Measurements from ENCODE around the gene ANTKMT. TPM values are rescaled to one million over a fixed set of nuclear protein-coding genes. Genes with fewer than 3 reads are reported as not detected.

Gene ANTKMT
- total and polyA plus RNA-seq, 4 donors = 14.0 to 29.7 (median 19.7) TPM

DNA sequence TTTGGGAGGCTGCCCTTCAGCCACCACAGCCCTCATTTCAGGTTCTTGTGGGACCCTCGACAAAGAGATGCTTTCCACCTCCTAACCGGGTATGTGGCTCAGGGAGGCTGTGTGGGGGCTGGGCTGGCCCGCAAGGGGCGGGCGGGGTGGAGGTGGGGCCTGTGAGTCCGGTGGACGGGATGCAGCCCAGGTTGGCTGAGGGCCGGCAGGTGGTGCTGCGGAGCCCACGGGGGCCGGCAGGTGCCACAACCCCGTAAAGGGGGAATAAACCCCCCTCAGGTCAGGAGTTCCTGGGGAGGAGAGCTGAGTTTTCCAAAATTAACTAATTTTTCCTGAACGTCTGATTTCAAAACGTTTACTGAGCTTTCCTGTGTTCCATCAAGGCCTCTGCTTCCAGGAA, 24.8 kb downstream of the ANTKMT start:
- Histone ChIP-seq H3K27me3 (ENCODE audit: control insufficient read depth in 4 of 4, insufficient read depth in 4 of 4, low read length in 3 of 4) (no peaks in the 10 kb centered on the region), H3K9me3 (ENCODE audit: control insufficient read depth in 4 of 4, low read length in 3 of 4) (no peaks in the 10 kb centered on the region), H3K27ac (ENCODE audit: low read depth in 1 of 2, low read length in 2 of 2) (no peak overlapping the region), H3K4me3 (ENCODE audit: low read depth in 1 of 3, low read length in 3 of 3) (no peak overlapping the region), H3K36me3 (ENCODE audit: control insufficient read depth in 4 of 4, insufficient read depth in 3 of 4, low read depth in 1 of 4, low read length in 3 of 4) (no peaks in the 10 kb centered on the region), H3K4me1 (ENCODE audit: control insufficient read depth in 4 of 4, insufficient read depth in 4 of 4, low read length in 3 of 4) (peaks cover 4 to 5% (median 5%) of the 10 kb centered on the region in 4 donors), H3K9ac (ENCODE audit: low read depth in 1 of 2, low read length in 2 of 2) (no peak overlapping the region)
- TF ChIP-seq, protein P1, sequence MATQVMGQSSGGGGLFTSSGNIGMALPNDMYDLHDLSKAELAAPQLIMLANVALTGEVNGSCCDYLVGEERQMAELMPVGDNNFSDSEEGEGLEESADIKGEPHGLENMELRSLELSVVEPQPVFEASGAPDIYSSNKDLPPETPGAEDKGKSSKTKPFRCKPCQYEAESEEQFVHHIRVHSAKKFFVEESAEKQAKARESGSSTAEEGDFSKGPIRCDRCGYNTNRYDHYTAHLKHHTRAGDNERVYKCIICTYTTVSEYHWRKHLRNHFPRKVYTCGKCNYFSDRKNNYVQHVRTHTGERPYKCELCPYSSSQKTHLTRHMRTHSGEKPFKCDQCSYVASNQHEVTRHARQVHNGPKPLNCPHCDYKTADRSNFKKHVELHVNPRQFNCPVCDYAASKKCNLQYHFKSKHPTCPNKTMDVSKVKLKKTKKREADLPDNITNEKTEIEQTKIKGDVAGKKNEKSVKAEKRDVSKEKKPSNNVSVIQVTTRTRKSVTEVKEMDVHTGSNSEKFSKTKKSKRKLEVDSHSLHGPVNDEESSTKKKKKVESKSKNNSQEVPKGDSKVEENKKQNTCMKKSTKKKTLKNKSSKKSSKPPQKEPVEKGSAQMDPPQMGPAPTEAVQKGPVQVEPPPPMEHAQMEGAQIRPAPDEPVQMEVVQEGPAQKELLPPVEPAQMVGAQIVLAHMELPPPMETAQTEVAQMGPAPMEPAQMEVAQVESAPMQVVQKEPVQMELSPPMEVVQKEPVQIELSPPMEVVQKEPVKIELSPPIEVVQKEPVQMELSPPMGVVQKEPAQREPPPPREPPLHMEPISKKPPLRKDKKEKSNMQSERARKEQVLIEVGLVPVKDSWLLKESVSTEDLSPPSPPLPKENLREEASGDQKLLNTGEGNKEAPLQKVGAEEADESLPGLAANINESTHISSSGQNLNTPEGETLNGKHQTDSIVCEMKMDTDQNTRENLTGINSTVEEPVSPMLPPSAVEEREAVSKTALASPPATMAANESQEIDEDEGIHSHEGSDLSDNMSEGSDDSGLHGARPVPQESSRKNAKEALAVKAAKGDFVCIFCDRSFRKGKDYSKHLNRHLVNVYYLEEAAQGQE (IDR thresholded peaks at IDR 0.05) = no peak
- no peak for TF ChIP-seq TAF1 (conservative IDR thresholded peaks at IDR 0.05)
- WGBS = 4% methylated on average over 14 of the region's 14 CpGs
- no peak for DNase-seq (ENCODE audit: low spot score)

DNA sequence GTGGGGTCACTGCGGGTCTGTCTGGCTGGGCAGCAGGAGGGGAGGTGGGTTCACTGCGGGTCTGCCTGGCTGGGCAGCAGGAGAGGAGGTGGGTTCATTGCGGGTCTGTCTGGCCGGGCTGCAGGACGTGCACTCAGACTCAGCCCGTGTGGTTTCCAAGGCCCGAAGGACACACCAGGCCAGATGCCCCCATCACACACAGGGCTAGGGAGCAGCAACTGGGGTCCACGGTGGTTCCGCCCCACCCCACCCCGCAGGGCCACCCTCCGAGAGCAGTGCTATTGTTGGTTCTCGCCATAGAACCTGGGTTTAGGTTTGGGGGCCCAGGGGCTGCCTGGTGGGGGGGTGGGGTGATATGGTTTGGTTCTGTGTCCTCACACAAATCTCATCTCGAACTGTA, 25.7 kb downstream of the ANTKMT start:
- WGBS = 77% methylated on average over 13 of the region's 13 CpGs

More for the DNA sequence above, 25.7 kb downstream of the ANTKMT start:
- TF ChIP-seq FOXA2 (IDR thresholded peaks at IDR 0.05) (no peak), SP1 (IDR thresholded peaks at IDR 0.05) (no peak), RAD21 (IDR thresholded peaks at IDR 0.05) (no peak), FOXA1 (IDR thresholded peaks at IDR 0.05) (no peak), GABPA (IDR thresholded peaks at IDR 0.05 in 1 of 2, conservative IDR thresholded peaks at IDR 0.05 in 1 of 2) (no peak), YY1 (IDR thresholded peaks at IDR 0.05) (no peak), HNF4G (IDR thresholded peaks at IDR 0.05) (no peak), JUND (IDR thresholded peaks at IDR 0.05) (no peak), RXRA (IDR thresholded peaks at IDR 0.05) (no peak), NR2F2 (IDR thresholded peaks at IDR 0.05) (no peak), HNF4A (conservative IDR thresholded peaks at IDR 0.05) (no peak), TAF1 (conservative IDR thresholded peaks at IDR 0.05) (no peak), EGR1 (IDR thresholded peaks at IDR 0.05; ENCODE audit: low read depth in 2 of 2) (no peak)
- TF ChIP-seq, protein P2, sequence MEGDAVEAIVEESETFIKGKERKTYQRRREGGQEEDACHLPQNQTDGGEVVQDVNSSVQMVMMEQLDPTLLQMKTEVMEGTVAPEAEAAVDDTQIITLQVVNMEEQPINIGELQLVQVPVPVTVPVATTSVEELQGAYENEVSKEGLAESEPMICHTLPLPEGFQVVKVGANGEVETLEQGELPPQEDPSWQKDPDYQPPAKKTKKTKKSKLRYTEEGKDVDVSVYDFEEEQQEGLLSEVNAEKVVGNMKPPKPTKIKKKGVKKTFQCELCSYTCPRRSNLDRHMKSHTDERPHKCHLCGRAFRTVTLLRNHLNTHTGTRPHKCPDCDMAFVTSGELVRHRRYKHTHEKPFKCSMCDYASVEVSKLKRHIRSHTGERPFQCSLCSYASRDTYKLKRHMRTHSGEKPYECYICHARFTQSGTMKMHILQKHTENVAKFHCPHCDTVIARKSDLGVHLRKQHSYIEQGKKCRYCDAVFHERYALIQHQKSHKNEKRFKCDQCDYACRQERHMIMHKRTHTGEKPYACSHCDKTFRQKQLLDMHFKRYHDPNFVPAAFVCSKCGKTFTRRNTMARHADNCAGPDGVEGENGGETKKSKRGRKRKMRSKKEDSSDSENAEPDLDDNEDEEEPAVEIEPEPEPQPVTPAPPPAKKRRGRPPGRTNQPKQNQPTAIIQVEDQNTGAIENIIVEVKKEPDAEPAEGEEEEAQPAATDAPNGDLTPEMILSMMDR (IDR thresholded peaks at IDR 0.05; ENCODE audit: low read depth, low read length, missing input control) = no peak
- TF ChIP-seq, protein P3, sequence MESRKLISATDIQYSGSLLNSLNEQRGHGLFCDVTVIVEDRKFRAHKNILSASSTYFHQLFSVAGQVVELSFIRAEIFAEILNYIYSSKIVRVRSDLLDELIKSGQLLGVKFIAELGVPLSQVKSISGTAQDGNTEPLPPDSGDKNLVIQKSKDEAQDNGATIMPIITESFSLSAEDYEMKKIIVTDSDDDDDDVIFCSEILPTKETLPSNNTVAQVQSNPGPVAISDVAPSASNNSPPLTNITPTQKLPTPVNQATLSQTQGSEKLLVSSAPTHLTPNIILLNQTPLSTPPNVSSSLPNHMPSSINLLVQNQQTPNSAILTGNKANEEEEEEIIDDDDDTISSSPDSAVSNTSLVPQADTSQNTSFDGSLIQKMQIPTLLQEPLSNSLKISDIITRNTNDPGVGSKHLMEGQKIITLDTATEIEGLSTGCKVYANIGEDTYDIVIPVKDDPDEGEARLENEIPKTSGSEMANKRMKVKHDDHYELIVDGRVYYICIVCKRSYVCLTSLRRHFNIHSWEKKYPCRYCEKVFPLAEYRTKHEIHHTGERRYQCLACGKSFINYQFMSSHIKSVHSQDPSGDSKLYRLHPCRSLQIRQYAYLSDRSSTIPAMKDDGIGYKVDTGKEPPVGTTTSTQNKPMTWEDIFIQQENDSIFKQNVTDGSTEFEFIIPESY (IDR thresholded peaks at IDR 0.05) = no peak
- TF ChIP-seq, protein P1 (IDR thresholded peaks at IDR 0.05) = no peak
- TF ChIP-seq, protein P4, sequence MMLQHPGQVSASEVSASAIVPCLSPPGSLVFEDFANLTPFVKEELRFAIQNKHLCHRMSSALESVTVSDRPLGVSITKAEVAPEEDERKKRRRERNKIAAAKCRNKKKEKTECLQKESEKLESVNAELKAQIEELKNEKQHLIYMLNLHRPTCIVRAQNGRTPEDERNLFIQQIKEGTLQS (IDR thresholded peaks at IDR 0.05) = no peak
- TF ChIP-seq, protein P5, sequence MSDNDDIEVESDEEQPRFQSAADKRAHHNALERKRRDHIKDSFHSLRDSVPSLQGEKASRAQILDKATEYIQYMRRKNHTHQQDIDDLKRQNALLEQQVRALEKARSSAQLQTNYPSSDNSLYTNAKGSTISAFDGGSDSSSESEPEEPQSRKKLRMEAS (IDR thresholded peaks at IDR 0.05) = no peak
- Histone ChIP-seq H3K9me3 (ENCODE audit: control insufficient read depth in 4 of 4, low read length in 3 of 4) (no peaks in the 10 kb centered on the region), H3K4me3 (ENCODE audit: low read depth in 1 of 3, low read length in 3 of 3) (no peak overlapping the region), H3K4me1 (ENCODE audit: control insufficient read depth in 4 of 4, insufficient read depth in 4 of 4, low read length in 3 of 4) (no peaks in the 10 kb centered on the region), H3K27ac (ENCODE audit: low read depth in 1 of 2, low read length in 2 of 2) (no peak overlapping the region), H3K27me3 (ENCODE audit: control insufficient read depth in 4 of 4, insufficient read depth in 4 of 4, low read length in 3 of 4) (no peaks in the 10 kb centered on the region), H3K36me3 (ENCODE audit: control insufficient read depth in 4 of 4, insufficient read depth in 3 of 4, low read depth in 1 of 4, low read length in 3 of 4) (no peaks in the 10 kb centered on the region), H3K9ac (ENCODE audit: low read depth in 1 of 2, low read length in 2 of 2) (no peak overlapping the region)
- no peak for DNase-seq (ENCODE audit: low spot score)

Data from liver (tissue), 9 donors.